HEK293 (cell line): Measurements from ENCODE around the gene BSCL2.

Experiments
- CTCF ChIA-PET: fragments of 350-600 bp; formaldehyde crosslinking; extraction: SDS; loops from one replicate; lab custom pipeline; 2021; ENCODE audit warnings: antibody characterized with exemption; lab: Yijun Ruan, JAX
- POLR2A ChIA-PET: fragments of 300-600 bp; formaldehyde crosslinking; extraction: SDS; loops from one replicate; lab custom pipeline; 2020; ENCODE audit warnings: antibody characterized with exemption, inconsistent platforms; lab: Yijun Ruan, JAX
- H3K27ac ChIP-seq: fragments of 200-500 bp; sonication (Bioruptor generic); 2 replicates; pipeline ENCODE4 v1.5.1; 2014; ENCODE audit warnings: low read depth, low read length, control low read depth, inconsistent platforms; ENCODE audit errors: extremely low read depth
- H3K36me3 ChIP-seq, 2 experiments: fragments of 200-500 bp in 1 of 2; sonication (Bioruptor generic) in 1 of 2; 1 replicate in 1 of 2; 2 replicates in 1 of 2; pipeline ENCODE4 v1.5.1; 2014 to 2017; ENCODE audit warnings: inconsistent platforms in 2 of 2, low read length in 2 of 2; ENCODE audit not compliant: control insufficient read depth in 2 of 2, insufficient read depth in 1 of 2
- H3K4me1 ChIP-seq: fragments of 200-500 bp; sonication (Bioruptor generic); 2 replicates; pipeline ENCODE4 v1.5.1; 2014; ENCODE audit warnings: mild to moderate bottlenecking, low read length, inconsistent platforms; ENCODE audit not compliant: control insufficient read depth, insufficient read depth
- H3K4me3 ChIP-seq: 2 replicates; pipeline ENCODE4 v1.5.1; 2011; ENCODE audit warnings: low read depth, mild to moderate bottlenecking, control low read depth, low read length, moderate library complexity
- H3K9me3 ChIP-seq: fragments of 200-500 bp; sonication (Bioruptor generic); 2 replicates; pipeline ENCODE4 v1.5.1; 2014; ENCODE audit warnings: low read depth, low read length, inconsistent platforms; ENCODE audit not compliant: control insufficient read depth, insufficient read depth
- BCL6B ChIP-seq: fragments of 450-650 bp; formaldehyde crosslinking; IDR thresholded peaks from 2 replicates; pipeline ENCODE4 v1.5.1; 2017; ENCODE audit warnings: missing biosample characterization, missing genetic modification characterization
- CTCF ChIP-seq: fragments of 450-650 bp; formaldehyde crosslinking; IDR thresholded peaks from 2 replicates; pipeline ENCODE4 v1.5.1; 2016; ENCODE audit warnings: missing biosample characterization, missing genetic modification characterization
- KLF1 ChIP-seq: fragments of 450-650 bp; formaldehyde crosslinking; IDR thresholded peaks from 2 replicates; pipeline ENCODE4 v1.5.1; 2016; ENCODE audit warnings: missing biosample characterization, missing genetic modification characterization
- PBX3 ChIP-seq: sonication (generic); formaldehyde crosslinking; IDR thresholded peaks from 2 replicates; pipeline ENCODE4 v1.8.1; 2022; ENCODE audit warnings: mild to moderate bottlenecking, moderate library complexity, missing genetic modification reagents
- PRDM2 ChIP-seq: fragments of 450-650 bp; formaldehyde crosslinking; IDR thresholded peaks from 2 replicates; pipeline ENCODE4 v1.5.1; 2016; ENCODE audit warnings: missing biosample characterization, missing genetic modification characterization, borderline replicate concordance
- ZBTB11 ChIP-seq: fragments of 450-650 bp; formaldehyde crosslinking; conservative IDR thresholded peaks from 2 replicates; pipeline ENCODE4 v1.5.1; 2016; ENCODE audit warnings: low read depth, missing biosample characterization, missing genetic modification characterization
- ZNF324 ChIP-seq: fragments of 450-650 bp; formaldehyde crosslinking; IDR thresholded peaks from 2 replicates; pipeline ENCODE4 v1.5.1; 2016; ENCODE audit warnings: missing biosample characterization, missing genetic modification characterization
- ZNF335 ChIP-seq: fragments of 450-650 bp; formaldehyde crosslinking; conservative IDR thresholded peaks from 2 replicates; pipeline ENCODE4 v1.5.1; 2016; ENCODE audit warnings: missing biosample characterization, missing genetic modification characterization
- ZNF366 ChIP-seq: fragments of 450-650 bp; formaldehyde crosslinking; conservative IDR thresholded peaks from 2 replicates; pipeline ENCODE4 v1.5.1; 2016; ENCODE audit warnings: missing biosample characterization, missing genetic modification characterization
- ZNF610 ChIP-seq: fragments of 450-650 bp; formaldehyde crosslinking; IDR thresholded peaks from 2 replicates; pipeline ENCODE4 v1.5.1; 2016; ENCODE audit warnings: missing biosample characterization, missing genetic modification characterization, borderline replicate concordance
- ZNF624 ChIP-seq: fragments of 450-650 bp; formaldehyde crosslinking; IDR thresholded peaks from 2 replicates; pipeline ENCODE4 v1.5.1; 2017; ENCODE audit warnings: missing biosample characterization, missing genetic modification characterization
- ZNF837 ChIP-seq: fragments of 450-650 bp; formaldehyde crosslinking; IDR thresholded peaks from 2 replicates; pipeline ENCODE4 v1.5.1; 2016; ENCODE audit warnings: missing biosample characterization, missing genetic modification characterization
- ZSCAN16 ChIP-seq: fragments of 450-650 bp; formaldehyde crosslinking; IDR thresholded peaks from 2 replicates; pipeline ENCODE4 v1.5.1; 2016; ENCODE audit warnings: missing biosample characterization, missing genetic modification characterization

Gene BSCL2

GRCh38 chr11:62666259-62666926 is 40.8 kb downstream of the BSCL2 start (continued):
- TF ChIP-seq CTCF (tag by site-specific recombination) (no peak), ZNF837 (no peak), ZNF610 (tag by site-specific recombination) (no peak), ZNF335 (tag by site-specific recombination) (no peak)

GRCh38 chr11:62665599-62666258 is 41.5 kb downstream of the BSCL2 start:
- CTCF ChIA-PET: interaction anchor here (0.7 to 2.5 kb wide), 9 partner anchors 10 to 73 kb away, joined by 3 to 10 read pairs (median 3); partner anchors contain the start of gene HNRNPUL2
- H3K4me1 ChIP-seq: no peaks in the 10 kb centered on the region
- TF ChIP-seq ZNF335 (tag by site-specific recombination) (no peak), ZNF324 (tag by site-specific recombination) (no peak), BCL6B (tag by site-specific recombination) (no peak), PBX3 (CRISPR knock-in tag) (no peak), PRDM2 (tag by site-specific recombination) (no peak), ZBTB11 (tag by site-specific recombination) (no peak), ZSCAN16 (tag by site-specific recombination) (no peak), KLF1 (tag by site-specific recombination) (no peak), ZNF624 (tag by site-specific recombination) (no peak), ZNF366 (tag by site-specific recombination) (no peak)
- TF ChIP-seq, all 188 proteins: peak for 0
- Histone ChIP-seq H3K36me3 (peaks cover 0 to 43% of the 10 kb centered on the region in 2 experiments; a peak in 2 of 3 replicates), H3K9me3 (no peaks in the 10 kb centered on the region), H3K4me3 (peak overlapping the region; percentile 30), H3K27ac (peak overlapping the region; percentile 18; the same call in 1 of the 2 replicates)
- POLR2A ChIA-PET: interaction anchor here (0.7 to 5.0 kb wide), 42 partner anchors 9 to 241 kb away, joined by 3 to 90 read pairs (median 6); partner anchors contain the start of genes B3GAT3, EEF1G, GANAB and HNRNPUL2
